ENCODE measurements around the gene GSC2.

Gene GSC2

DNA sequence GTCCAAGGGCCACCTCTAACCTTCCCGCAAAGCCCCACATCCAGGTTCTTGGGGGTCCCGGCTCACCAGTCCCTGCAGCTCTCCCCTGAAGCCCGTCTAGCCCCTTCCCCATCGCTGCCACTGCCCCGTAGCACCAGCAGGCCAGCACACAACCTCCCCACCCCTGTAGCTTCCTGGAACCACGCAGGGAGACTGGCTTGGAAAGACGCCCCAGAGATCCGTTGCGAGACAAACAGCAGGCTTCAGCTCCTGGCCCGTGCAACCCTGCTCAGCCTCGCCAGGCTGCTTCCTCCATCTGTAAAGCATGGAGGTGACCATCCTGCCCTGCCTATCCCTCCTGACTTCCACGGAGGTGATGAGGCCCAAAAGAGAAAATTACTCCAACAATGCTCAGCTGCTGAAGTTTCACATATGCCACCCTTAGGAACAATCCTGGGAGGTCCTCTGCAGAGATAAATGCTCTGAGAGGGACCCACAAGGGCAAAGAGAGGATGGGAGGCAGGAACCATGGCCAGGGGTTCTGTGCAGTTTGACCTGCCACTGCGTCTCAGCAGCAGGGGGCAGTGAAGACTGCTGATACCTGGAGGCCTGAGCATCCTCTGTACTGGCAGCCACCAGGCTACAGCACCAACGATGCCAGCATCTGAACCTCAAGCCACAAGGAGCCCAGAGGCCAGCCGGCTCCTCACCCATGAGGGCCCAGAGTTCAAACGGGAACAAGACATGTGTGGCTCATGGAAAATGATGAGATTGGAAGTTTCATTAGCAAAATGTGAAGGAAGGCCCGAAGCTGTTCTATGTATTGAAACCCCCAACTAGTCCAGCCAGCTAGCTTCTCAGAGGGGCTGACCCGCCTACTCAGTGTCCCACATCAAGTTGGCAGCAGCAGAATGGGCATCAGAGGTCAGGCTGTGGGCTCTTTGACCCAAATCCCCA, 44.0 kb downstream of the GSC2 start:
- Histone ChIP-seq H3K9me3 (ENCODE audit: control insufficient read depth, insufficient read depth, low read length) (no peaks in the 10 kb centered on the region), H3K9ac (ENCODE audit: low read depth, low read length) (no peak overlapping the region), H3K36me3 (ENCODE audit: control insufficient read depth, insufficient read depth, low read length) (no peaks in the 10 kb centered on the region), H3K4me3 (ENCODE audit: low read depth, low read length) (no peak overlapping the region), H3K27me3 (ENCODE audit: control insufficient read depth, insufficient read depth, low read length) (no peaks in the 10 kb centered on the region), H3K4me1 (ENCODE audit: control insufficient read depth, insufficient read depth, low read length) (peaks cover 8% of the 10 kb centered on the region)

DNA sequence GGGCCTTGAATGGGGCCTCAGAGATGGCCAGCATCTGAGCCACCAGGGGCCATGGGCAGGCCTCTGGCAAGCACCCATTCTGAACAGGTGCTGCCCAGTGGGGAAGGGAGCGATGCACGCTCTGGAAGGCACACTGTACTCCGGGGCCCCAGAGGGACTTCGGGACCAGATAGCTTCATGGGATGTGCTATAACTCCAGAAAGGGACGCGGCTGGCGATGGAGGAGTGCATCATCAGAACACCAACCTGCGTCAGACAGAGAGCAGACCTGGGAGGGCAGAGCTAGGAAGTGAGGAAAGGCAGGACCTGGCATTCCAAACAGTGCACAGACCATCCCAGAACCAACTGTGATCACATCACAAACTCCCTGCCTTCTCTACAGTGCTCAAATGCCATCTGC, 44.6 kb downstream of the GSC2 start:
- Histone ChIP-seq H3K9ac (ENCODE audit: low read depth, low read length) (no peak overlapping the region), H3K4me1 (ENCODE audit: control insufficient read depth, insufficient read depth, low read length) (peaks cover 8% of the 10 kb centered on the region), H3K36me3 (ENCODE audit: control insufficient read depth, insufficient read depth, low read length) (no peaks in the 10 kb centered on the region), H3K27me3 (ENCODE audit: control insufficient read depth, insufficient read depth, low read length) (no peaks in the 10 kb centered on the region), H3K4me3 (ENCODE audit: low read depth, low read length) (no peak overlapping the region), H3K9me3 (ENCODE audit: control insufficient read depth, insufficient read depth, low read length) (no peaks in the 10 kb centered on the region)

DNA sequence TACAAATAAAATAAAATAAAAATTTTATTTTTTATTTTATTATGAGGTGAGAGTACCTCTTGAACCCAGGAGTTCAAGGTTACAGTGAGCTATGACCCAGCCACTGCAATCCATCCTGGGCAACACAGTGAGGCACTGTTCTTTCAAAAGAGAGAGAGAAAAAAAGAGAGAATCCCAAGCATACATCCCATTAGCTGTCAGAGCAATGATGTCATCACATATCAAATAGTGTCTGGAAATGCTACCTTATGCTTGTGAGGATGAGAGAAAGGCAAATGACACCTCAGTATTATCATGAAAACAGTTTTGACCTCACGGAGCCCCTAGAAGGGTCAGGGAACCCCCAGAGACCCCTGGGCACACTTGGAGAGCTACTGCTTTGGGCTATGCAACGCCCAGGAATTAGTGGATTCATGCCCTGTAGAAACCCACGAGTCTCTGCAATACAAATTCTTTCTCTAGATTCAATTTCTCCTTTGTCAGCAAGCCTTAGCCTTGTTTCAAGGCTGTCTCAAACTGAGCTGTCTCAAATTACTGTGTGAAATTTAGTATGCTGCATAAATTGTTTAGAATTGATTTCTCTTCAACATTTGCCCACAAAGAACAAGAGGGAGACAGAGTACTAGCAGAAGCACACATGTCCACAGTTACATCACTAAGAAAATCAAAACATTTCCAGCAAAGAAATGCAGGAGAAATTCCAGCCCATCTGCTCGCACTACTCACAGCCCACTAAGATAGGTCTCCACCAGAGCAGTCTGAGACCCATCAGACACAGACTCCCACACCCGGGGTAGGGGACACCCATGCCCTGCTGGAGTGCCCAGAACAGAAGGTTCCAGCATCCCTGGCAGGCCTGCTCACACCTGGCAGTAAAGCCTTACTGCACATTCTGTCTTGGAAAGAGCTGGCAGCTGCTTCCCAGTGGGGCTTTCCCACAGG, 45.9 kb downstream of the GSC2 start:
- no peak overlapping the region for H3K4me3 ChIP-seq (ENCODE audit: low read depth, low read length)
- H3K27me3 ChIP-seq (ENCODE audit: control insufficient read depth, insufficient read depth, low read length) = no peaks in the 10 kb centered on the region
- no peak overlapping the region for H3K9ac ChIP-seq (ENCODE audit: low read depth, low read length)
- no peaks in the 10 kb centered on the region for H3K36me3 ChIP-seq (ENCODE audit: control insufficient read depth, insufficient read depth, low read length)
- H3K4me1 ChIP-seq (ENCODE audit: control insufficient read depth, insufficient read depth, low read length) = no peaks in the 10 kb centered on the region
- H3K9me3 ChIP-seq (ENCODE audit: control insufficient read depth, insufficient read depth, low read length) = no peaks in the 10 kb centered on the region

DNA sequence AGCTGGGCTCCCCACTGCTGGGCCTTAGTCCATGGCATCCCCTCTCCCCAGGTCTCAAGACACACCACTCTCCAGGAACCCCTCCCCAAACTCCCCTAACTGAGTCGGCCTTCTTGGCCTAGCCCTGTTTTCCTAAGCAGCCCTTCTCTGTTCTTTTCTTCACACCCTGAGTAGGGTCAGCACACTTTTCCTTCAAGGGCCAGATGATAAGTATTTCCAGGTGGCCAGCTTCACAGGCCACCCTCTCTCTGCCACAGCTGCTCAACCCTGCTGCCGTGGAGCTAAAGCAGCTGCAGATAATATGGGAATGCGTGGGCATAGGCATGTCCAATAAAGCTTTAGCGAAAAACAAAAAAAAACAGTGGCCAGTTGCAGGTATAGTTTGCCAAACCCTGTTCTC, 51.9 kb downstream of the GSC2 start:
- no peaks in the 10 kb centered on the region for H3K36me3 ChIP-seq (ENCODE audit: control insufficient read depth, insufficient read depth, low read length)
- no peaks in the 10 kb centered on the region for H3K27me3 ChIP-seq (ENCODE audit: control insufficient read depth, insufficient read depth, low read length)
- H3K9ac ChIP-seq (ENCODE audit: low read depth, low read length) = no peak overlapping the region
- H3K4me1 ChIP-seq (ENCODE audit: control insufficient read depth, insufficient read depth, low read length) = no peaks in the 10 kb centered on the region
- no peak overlapping the region for H3K4me3 ChIP-seq (ENCODE audit: low read depth, low read length)
- H3K9me3 ChIP-seq (ENCODE audit: control insufficient read depth, insufficient read depth, low read length) = no peaks in the 10 kb centered on the region

DNA sequence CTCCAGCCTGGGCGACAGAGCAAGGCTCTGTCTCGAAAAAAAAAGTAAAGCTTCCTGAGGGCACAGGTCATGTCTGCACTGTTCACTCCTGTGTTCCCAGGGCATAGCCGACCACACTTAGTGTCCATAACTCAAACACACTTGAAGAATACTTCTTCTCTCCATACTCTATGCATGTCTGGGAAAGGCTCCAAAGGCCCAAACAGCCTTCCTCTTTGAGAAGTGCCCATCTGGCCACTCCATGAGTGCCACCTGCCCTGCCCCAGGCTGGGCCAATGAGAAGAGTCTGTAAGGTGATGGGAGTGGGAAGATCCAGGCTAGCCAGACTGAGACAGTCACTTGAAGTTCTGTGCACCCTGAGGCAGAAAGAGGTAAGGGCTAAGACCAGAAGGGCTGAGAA, 52.6 kb downstream of the GSC2 start:
- H3K9me3 ChIP-seq (ENCODE audit: control insufficient read depth, insufficient read depth, low read length) = no peaks in the 10 kb centered on the region
- no peaks in the 10 kb centered on the region for H3K4me1 ChIP-seq (ENCODE audit: control insufficient read depth, insufficient read depth, low read length)

More for the DNA sequence above, 52.6 kb downstream of the GSC2 start:
- Histone ChIP-seq H3K4me3 (ENCODE audit: low read depth, low read length) (no peak overlapping the region), H3K36me3 (ENCODE audit: control insufficient read depth, insufficient read depth, low read length) (no peaks in the 10 kb centered on the region), H3K9ac (ENCODE audit: low read depth, low read length) (no peak overlapping the region), H3K27me3 (ENCODE audit: control insufficient read depth, insufficient read depth, low read length) (no peaks in the 10 kb centered on the region)
